GM10248 (cell line): ENCODE results near the gene PPP6R3.

ENCODE experiments used
- CTCF ChIA-PET: fragments of 300-600 bp; sonication (Branson Sonifier 250); formaldehyde crosslinking; extraction: SDS; loops from one replicate; lab custom pipeline; 2021; ENCODE audit warnings: antibody characterized with exemption; lab: Yijun Ruan, JAX
- POLR2A ChIA-PET: fragments of 350-650 bp; sonication (Branson Sonifier 250); formaldehyde crosslinking; extraction: SDS; loops from one replicate; lab custom pipeline; 2020; ENCODE audit warnings: antibody characterized with exemption; lab: Yijun Ruan, JAX
- DNase-seq: peaks from one replicate; pipeline ENCODE4 v3.0.0; 2012; ENCODE audit errors: extremely low spot score
- TF ChIP-seq, protein P1 (sequence below): IDR thresholded peaks from 2 replicates; pipeline ENCODE4 v1.5.1; 2012; ENCODE audit warnings: mild to moderate bottlenecking, low read depth; ENCODE audit errors: extremely low read depth, missing control alignments, control extremely low read depth

Gene PPP6R3

GRCh38 chr11:68569357-68569756 lies 108.8 kb downstream of the PPP6R3 start:
- ChIA-PET CTCF (interaction anchor here (1.3 kb wide), 1 partner anchor 8 kb away, joined by 4 read pairs; no protein-coding TSS in a partner anchor), POLR2A (no interaction called here)
- peak; percentile 25 for DNase-seq
- TF ChIP-seq, protein P1, sequence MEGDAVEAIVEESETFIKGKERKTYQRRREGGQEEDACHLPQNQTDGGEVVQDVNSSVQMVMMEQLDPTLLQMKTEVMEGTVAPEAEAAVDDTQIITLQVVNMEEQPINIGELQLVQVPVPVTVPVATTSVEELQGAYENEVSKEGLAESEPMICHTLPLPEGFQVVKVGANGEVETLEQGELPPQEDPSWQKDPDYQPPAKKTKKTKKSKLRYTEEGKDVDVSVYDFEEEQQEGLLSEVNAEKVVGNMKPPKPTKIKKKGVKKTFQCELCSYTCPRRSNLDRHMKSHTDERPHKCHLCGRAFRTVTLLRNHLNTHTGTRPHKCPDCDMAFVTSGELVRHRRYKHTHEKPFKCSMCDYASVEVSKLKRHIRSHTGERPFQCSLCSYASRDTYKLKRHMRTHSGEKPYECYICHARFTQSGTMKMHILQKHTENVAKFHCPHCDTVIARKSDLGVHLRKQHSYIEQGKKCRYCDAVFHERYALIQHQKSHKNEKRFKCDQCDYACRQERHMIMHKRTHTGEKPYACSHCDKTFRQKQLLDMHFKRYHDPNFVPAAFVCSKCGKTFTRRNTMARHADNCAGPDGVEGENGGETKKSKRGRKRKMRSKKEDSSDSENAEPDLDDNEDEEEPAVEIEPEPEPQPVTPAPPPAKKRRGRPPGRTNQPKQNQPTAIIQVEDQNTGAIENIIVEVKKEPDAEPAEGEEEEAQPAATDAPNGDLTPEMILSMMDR: no peak

DNA sequence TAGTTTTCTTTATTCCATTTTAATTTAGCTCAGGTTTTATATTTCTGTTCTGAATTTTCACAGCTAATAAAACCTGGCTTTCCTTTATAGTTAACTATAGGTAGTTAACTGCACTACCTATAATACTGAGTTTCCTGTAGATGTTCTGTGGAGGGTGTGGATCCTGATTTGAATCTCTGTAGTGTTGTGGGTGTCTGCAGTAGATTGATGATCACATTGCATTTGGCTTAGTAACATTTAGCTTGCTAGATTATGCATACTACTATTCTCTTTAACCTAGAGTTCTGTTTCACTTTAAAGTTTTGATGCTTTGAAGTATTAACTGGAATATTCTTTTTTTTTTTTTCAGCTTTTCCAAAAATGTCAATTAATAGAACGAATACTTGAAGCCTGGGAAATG lies 110.1 kb downstream of the PPP6R3 start:
- ChIA-PET CTCF (interaction anchor here (0.9 to 1.3 kb wide), 2 partner anchors 10 to 14 kb away, joined by 4 read pairs; no protein-coding TSS in a partner anchor), POLR2A (no interaction called here)
- TF ChIP-seq, protein P1: no peak
- no peak for DNase-seq

GRCh38 chr11:68574308-68574707 lies 113.8 kb downstream of the PPP6R3 start:
- CTCF ChIA-PET: interaction anchor here (2.8 kb wide), 1 partner anchor 10 kb away, joined by 15 read pairs; no protein-coding TSS in a partner anchor
- POLR2A ChIA-PET: no interaction called here
- TF ChIP-seq, protein P1: no peak
- no peak for DNase-seq

DNA sequence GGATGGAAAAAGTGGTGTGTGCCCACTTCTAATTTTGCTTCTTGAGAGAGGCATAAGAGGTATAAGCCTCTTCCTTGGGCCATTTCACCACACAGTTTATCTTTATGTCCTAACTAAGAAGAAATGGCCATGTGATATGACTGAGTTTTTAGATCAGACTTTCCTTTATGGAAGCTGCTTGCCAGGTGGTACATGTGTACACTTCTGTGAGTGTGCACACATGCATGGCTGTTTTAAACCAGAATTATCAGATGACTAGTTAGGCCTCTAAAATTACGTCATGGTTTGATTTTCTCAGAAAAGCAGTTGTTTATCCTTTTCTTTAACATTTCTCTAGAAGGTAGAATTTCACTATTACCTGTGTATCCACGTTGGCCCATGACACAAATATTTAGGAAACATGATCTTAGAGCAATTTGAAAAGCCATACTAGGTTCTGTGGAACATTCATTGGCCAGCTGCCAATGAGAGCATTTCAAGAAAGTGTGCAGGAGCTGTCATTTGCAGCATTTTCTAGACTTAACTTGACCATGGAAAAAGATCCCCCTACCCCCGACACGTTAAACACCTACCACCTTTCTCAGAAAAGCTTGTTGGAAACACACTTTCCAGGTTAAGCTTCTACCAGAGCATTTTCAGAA lies 114.6 kb downstream of the PPP6R3 start:
- TF ChIP-seq, protein P1: no peak
- CTCF ChIA-PET: interaction anchor here (2.8 kb wide), 1 partner anchor 9 kb away, joined by 15 read pairs; no protein-coding TSS in a partner anchor
- no peak for DNase-seq
- POLR2A ChIA-PET: no interaction called here

DNA sequence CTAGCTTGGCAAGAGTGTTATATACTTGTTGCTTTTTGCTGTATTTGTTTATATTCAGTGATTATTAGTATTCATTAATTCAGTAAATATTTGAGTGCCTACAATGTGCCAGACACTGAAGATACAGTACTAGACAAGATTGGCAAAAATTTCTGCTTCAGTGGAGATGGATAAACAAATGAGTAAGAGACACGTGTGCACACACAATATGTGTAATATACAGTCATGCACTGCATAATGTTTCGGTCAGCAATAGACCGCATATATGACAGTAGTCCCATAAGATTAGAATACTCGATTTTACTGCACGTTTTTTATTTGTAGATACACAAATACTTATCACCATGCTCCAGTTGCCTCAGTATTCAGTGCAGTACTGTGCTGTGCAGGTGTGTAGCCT lies 118.9 kb downstream of the PPP6R3 start:
- ChIA-PET POLR2A (no interaction called here), CTCF (no interaction called here)
- TF ChIP-seq, protein P1: no peak
- no peak for DNase-seq

- DNase-seq: no peak
- CTCF ChIA-PET: interaction anchor here (1.1 to 1.2 kb wide), 2 partner anchors 10 to 238 kb away, joined by 3 to 4 read pairs; no protein-coding TSS in a partner anchor
- POLR2A ChIA-PET: no interaction called here
- TF ChIP-seq, protein P1: no peak
Observed at GRCh38 chr11:68581439-68581838, 120.9 kb downstream of the PPP6R3 start.

GRCh38 chr11:68581901-68582300 lies 121.3 kb downstream of the PPP6R3 start:
- TF ChIP-seq, protein P1: no peak
- POLR2A ChIA-PET: no interaction called here

More at GRCh38 chr11:68581901-68582300, 121.3 kb downstream of the PPP6R3 start:
- no peak for DNase-seq
- CTCF ChIA-PET: interaction anchor here (1.1 kb wide), 1 partner anchor 238 kb away, joined by 3 read pairs; no protein-coding TSS in a partner anchor
